Keratinocyte (primary cell): ENCODE measurements around the gene HSH2D.

ENCODE experiments used
- CTCF ChIP-seq, 3 experiments: IDR thresholded peaks in 1 of 3; conservative IDR thresholded peaks in 1 of 3; optimal IDR thresholded peaks in 1 of 3; 2 replicates in 2 of 3; 3 replicates in 1 of 3; pipeline versions ENCODE3 to v1.5.1; 2011; ENCODE audit warnings: low read length in 3 of 3, mild to moderate bottlenecking in 3 of 3, moderate library complexity in 2 of 3, control low read depth in 1 of 3, inconsistent platforms in 1 of 3; ENCODE audit not compliant: insufficient read depth in 2 of 3; ENCODE audit errors: extremely low read depth in 1 of 3
- EZH2 ChIP-seq: IDR thresholded peaks from one replicate; pipeline ENCODE4 v1.6.1; 2012; ENCODE audit warnings: inconsistent platforms, mild to moderate bottlenecking, low read length, moderate library complexity

GRCh38 chr19:16098416-16098768, 45.1 kb upstream of the HSH2D start:
- TF ChIP-seq CTCF (optimal IDR thresholded peaks at IDR 0.05 in 1 of 3, IDR thresholded peaks at IDR 0.05 in 1 of 3, conservative IDR thresholded peaks at IDR 0.05 in 1 of 3; ENCODE audit: extremely low read depth in 1 of 3, insufficient read depth in 2 of 3, low read length in 3 of 3) (no peak), EZH2 (no peak)
